Common myeloid progenitor, CD34-positive (primary cell): Measurements from ENCODE around the gene DIS3L2.
A peak's percentile ranks its signal among the peaks of the same experiment; 100 is the strongest.

Experiments used
- CTCF ChIA-PET: fragments of 350-600 bp; sonication (Branson Sonifier 250); formaldehyde crosslinking; loops from one replicate; lab custom pipeline; 2021; ENCODE audit warnings: antibody characterized with exemption; lab: Charles Lee
- POLR2A ChIA-PET: fragments of 350-600 bp; sonication (Branson Sonifier 250); formaldehyde crosslinking; loops from one replicate; lab custom pipeline; 2021; ENCODE audit warnings: antibody characterized with exemption; lab: Charles Lee
- DNase-seq, 3 donors: peaks; one replicate each; pipeline versions ENCODE4 v3.0.0 to v3.0.0-alpha.2; 2013
- H3K27ac ChIP-seq, 2 experiments: 1 replicate in 1 of 2; 2 replicates in 1 of 2; pipeline ENCODE4 v1.7.0; 2013; ENCODE audit warnings: inconsistent platforms in 2 of 2, low read length in 2 of 2, mild to moderate bottlenecking in 2 of 2, low read depth in 1 of 2, moderate library complexity in 1 of 2; ENCODE audit not compliant: severe bottlenecking in 2 of 2, insufficient read depth in 1 of 2, poor library complexity in 1 of 2
- H3K27me3 ChIP-seq, 5 experiments: replicated peaks in 2 of 5; 1 replicate in 3 of 5; 2 replicates in 2 of 5; pipeline versions ENCODE4 v1.6.1 to v1.7.0; 2013; ENCODE audit warnings: low read length in 4 of 5, mild to moderate bottlenecking in 2 of 5, moderate library complexity in 2 of 5, inconsistent platforms in 1 of 5; ENCODE audit not compliant: insufficient read depth in 5 of 5, control insufficient read depth in 4 of 5
- H3K36me3 ChIP-seq, 4 experiments: 1 replicate in 2 of 4; 2 replicates in 2 of 4; pipeline versions ENCODE4 v1.6.1 to v1.7.0; 2013; ENCODE audit warnings: low read length in 3 of 4, control low read depth in 1 of 4, mild to moderate bottlenecking in 1 of 4; ENCODE audit not compliant: control insufficient read depth in 4 of 4, insufficient read depth in 4 of 4
- H3K4me1 ChIP-seq, 4 experiments: 1 replicate in 3 of 4; 2 replicates in 1 of 4; pipeline versions ENCODE4 v1.6.1 to v1.7.1; 2013; ENCODE audit warnings: low read length in 3 of 4, mild to moderate bottlenecking in 3 of 4, control low read depth in 1 of 4, inconsistent platforms in 1 of 4, moderate library complexity in 1 of 4; ENCODE audit not compliant: control insufficient read depth in 4 of 4, insufficient read depth in 4 of 4; ENCODE audit errors: control extremely low read depth in 1 of 4
- H3K4me3 ChIP-seq, 7 experiments: 1 replicate in 4 of 7; 2 replicates in 3 of 7; pipeline versions ENCODE4 v1.5.1 to v1.7.0; 2013; ENCODE audit warnings: mild to moderate bottlenecking in 7 of 7, low read length in 6 of 7, moderate library complexity in 6 of 7, inconsistent platforms in 2 of 7, low read depth in 2 of 7, control low read depth in 1 of 7; ENCODE audit not compliant: insufficient read depth in 4 of 7, control insufficient read depth in 1 of 7; ENCODE audit errors: extremely low read depth in 1 of 7
- H3K9me3 ChIP-seq, 5 experiments: 1 replicate in 4 of 5; 2 replicates in 1 of 5; pipeline versions ENCODE4 v1.6.1 to v1.7.1; 2013; ENCODE audit warnings: low read length in 4 of 5, mild to moderate bottlenecking in 2 of 5, inconsistent platforms in 1 of 5, low read depth in 1 of 5, moderate library complexity in 1 of 5; ENCODE audit not compliant: control insufficient read depth in 4 of 5, insufficient read depth in 2 of 5; ENCODE audit errors: control extremely low read depth in 1 of 5
- WGBS: methylation state at CpG from one replicate; pipeline ENCODE4 v1.1.5; 2013; ENCODE audit not compliant: insufficient coverage; 5-methylcytosine and 5-hydroxymethylcytosine counted together

Gene DIS3L2

DNA sequence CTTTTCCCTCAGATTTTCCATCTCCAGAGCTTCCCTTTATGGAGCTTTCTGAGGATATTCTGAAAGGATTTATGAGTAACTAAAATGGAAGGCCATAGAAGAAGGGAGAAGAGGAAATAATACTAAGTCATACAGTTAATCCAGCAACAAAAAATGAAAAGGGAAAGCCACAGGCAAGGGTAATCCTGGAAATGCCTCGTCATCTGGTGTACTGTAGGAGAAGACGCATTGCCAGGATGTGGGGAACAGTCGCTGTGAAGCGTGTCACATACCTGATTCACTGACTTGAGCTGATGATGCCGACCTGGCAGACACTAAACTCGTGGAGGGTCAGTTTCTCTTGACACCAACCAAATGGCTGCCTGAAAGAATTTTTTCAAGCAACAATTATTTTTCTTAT, 382.3 kb downstream of the DIS3L2 start:
- Histone ChIP-seq H3K9me3 (no peaks in the 10 kb centered on the region), H3K36me3 (peaks cover 0 to 3% (median 0%) of the 10 kb centered on the region in 4 experiments), H3K27me3 (peaks cover 2 to 27% (median 8%) of the 10 kb centered on the region in 5 experiments), H3K4me1 (peaks cover 0 to 8% (median 2%) of the 10 kb centered on the region in 4 experiments), H3K27ac (no peak overlapping the region), H3K4me3 (no peak overlapping the region)
- ChIA-PET CTCF (interaction anchor here (0.6 to 1.5 kb wide), 8 partner anchors 9 to 442 kb away, joined by 3 to 5 read pairs (median 4); no protein-coding TSS in a partner anchor), POLR2A (no interaction called here)
- DNase-seq = peak in 2 of 3 donors; percentile 42 to 62
- 0% methylated on average over 5 of the region's 6 CpGs for WGBS

DNA sequence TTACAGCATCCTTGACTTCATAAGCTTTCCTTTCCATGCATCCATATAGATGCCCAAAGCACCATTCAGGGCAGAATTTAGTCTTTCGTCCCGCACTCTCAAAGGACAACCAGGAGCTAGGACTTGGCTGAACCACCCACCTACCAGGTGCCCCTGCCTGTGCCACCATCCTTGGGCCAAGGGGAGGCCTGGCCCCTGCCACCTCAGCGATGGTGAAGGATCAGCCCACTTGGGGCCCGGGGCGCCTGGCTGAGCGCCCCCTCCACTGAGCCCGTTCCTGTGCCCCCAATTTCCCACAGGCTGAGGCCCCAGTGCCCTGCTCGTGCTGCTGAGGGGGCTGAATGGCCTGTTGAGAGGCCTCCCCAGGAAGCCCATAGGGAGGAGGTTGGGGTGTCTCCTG, 383.7 kb downstream of the DIS3L2 start:
- DNase-seq = no peak
- CTCF ChIA-PET = no interaction called here
- Histone ChIP-seq H3K4me3 (no peak overlapping the region), H3K9me3 (no peaks in the 10 kb centered on the region), H3K36me3 (no peaks in the 10 kb centered on the region), H3K27me3 (peaks cover 2 to 42% (median 15%) of the 10 kb centered on the region in 5 experiments), H3K4me1 (peaks cover 0 to 13% (median 5%) of the 10 kb centered on the region in 4 experiments), H3K27ac (no peak overlapping the region)
- 100% methylated on average over 3 of the region's 8 CpGs for WGBS
- POLR2A ChIA-PET = no interaction called here

DNA sequence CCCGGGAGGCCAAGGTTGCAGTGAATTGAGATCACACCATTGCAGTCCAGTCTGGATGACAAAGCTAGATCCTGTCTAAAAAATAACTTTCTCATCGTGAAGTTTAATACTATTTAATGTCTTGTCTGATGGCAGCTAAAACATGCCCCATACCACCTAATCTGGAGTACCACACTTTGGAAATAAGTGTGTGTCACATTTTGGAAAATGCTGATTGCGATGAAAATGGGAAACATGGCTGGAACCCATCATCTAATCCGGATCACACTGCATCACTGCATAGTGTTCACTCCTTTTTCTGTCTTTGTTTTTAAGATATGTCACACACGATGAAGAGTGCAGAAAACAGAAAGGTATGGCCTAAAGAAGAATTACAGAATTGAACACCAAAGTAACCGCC, 385.9 kb downstream of the DIS3L2 start:
- DNase-seq = no peak
- Histone ChIP-seq H3K4me1 (peaks cover 0 to 32% (median 14%) of the 10 kb centered on the region in 4 experiments), H3K27ac (no peak overlapping the region), H3K36me3 (no peaks in the 10 kb centered on the region), H3K27me3 (peaks cover 2 to 63% (median 25%) of the 10 kb centered on the region in 5 experiments), H3K4me3 (no peak overlapping the region), H3K9me3 (no peaks in the 10 kb centered on the region)
- CTCF ChIA-PET = no interaction called here
- WGBS = 100% methylated on average over 2 of the region's 6 CpGs
- POLR2A ChIA-PET = no interaction called here

DNA sequence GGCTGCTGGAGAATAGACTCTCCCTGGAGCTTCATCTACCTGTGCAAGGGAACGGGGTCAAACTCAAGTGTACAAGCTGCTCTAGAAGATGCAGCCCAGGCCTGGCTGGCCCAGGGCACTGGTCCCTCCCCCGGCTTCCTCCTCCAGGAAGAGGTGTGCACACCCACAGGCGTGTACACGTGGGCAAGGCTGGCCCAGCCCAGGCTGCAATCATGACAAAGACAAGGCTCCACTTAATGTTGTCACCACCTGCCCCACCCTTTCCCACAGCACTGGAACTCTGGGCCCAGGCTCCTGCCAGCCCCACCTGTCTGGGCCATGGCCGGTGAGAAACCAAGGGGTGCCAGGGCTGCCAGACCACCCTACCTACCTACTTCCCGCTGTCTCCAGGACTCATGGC, 387.4 kb downstream of the DIS3L2 start:
- H3K36me3 ChIP-seq = no peaks in the 10 kb centered on the region
- no peak overlapping the region for H3K27ac ChIP-seq
- CTCF ChIA-PET = interaction anchor here (1.0 to 1.6 kb wide), 5 partner anchors 9 to 27 kb away, joined by 3 to 5 read pairs (median 4); no protein-coding TSS in a partner anchor
- 13% methylated on average over 5 of the region's 6 CpGs for WGBS
- peaks cover 2 to 64% (median 30%) of the 10 kb centered on the region in 5 experiments for H3K27me3 ChIP-seq
- H3K4me1 ChIP-seq = peaks cover 0 to 28% (median 13%) of the 10 kb centered on the region in 4 experiments
- no peak overlapping the region for H3K4me3 ChIP-seq
- POLR2A ChIA-PET = no interaction called here
- no peaks in the 10 kb centered on the region for H3K9me3 ChIP-seq
- DNase-seq = peak in 2 of 3 donors; percentile 40 to 63

DNA sequence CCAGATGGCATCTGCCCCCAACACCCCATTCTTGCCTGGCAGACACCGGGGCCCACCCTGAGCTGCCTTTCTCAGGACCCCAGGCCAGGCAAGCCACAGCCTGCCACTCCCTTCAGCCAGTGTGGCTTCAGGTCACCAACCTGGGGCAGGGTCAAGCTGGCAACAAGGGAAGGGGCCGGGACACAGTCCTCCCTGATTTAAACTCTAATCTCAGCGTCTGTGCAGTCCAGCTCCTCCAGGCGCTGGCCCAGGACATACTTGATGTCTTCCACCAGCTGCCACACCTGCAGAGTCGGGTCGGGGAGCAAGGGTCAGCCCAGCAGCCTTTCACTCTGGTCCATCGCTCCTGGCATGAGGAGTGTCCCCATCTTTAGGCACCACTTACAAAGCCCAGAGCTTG, 388.0 kb downstream of the DIS3L2 start:
- Histone ChIP-seq H3K9me3 (no peaks in the 10 kb centered on the region), H3K36me3 (no peaks in the 10 kb centered on the region), H3K4me3 (no peak overlapping the region), H3K27me3 (peaks cover 2 to 64% (median 30%) of the 10 kb centered on the region in 5 experiments), H3K27ac (no peak overlapping the region), H3K4me1 (peaks cover 0 to 28% (median 13%) of the 10 kb centered on the region in 4 experiments)
- no peak for DNase-seq
- ChIA-PET POLR2A (no interaction called here), CTCF (interaction anchor here (1.3 to 1.6 kb wide), 4 partner anchors 9 to 26 kb away, joined by 4 to 5 read pairs (median 4); no protein-coding TSS in a partner anchor)
- WGBS = 90% methylated on average over 7 of the region's 7 CpGs

DNA sequence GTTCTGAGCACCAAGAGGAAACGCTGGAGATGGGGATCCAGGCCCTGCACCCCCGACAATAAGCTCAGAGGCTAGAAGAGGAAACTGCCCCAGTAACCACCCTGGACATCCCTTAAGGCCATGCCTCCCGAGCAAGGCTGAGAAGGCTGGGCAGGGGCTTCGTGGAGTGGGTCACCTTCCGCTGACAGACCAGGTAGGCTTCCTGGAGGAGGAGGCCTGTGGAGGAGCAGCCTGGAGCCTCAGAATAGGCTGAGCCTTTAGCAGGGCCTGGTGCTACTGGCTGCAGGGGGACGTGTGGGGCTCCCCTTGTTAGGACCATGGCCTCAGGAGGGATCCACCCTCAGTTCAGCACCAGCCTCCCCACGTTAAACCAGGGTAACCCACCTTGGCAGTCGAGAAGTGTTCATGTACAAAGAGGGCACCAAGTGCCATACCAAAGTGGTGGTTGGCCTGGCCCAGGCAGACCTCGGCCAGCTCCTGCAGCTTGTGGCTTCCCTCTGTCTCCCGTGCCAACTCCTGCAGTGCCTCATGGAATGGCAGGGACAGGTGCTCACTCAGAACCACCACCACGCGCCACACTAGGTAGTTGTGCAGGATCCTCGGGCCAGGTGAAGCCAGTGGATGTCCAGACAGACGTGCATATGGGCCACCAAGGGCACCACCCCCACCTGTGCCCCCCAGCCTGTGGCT, 388.6 kb downstream of the DIS3L2 start:
- H3K27ac ChIP-seq = no peak overlapping the region
- no peaks in the 10 kb centered on the region for H3K36me3 ChIP-seq
- no peak for DNase-seq
- no peak overlapping the region for H3K4me3 ChIP-seq
- WGBS = 80% methylated on average over 10 of the region's 14 CpGs
- POLR2A ChIA-PET = no interaction called here
- peaks cover 0 to 28% (median 13%) of the 10 kb centered on the region in 4 experiments for H3K4me1 ChIP-seq
- H3K9me3 ChIP-seq = no peaks in the 10 kb centered on the region
- peaks cover 2 to 64% (median 30%) of the 10 kb centered on the region in 5 experiments for H3K27me3 ChIP-seq
- CTCF ChIA-PET = interaction anchor here (1.3 to 1.6 kb wide), 3 partner anchors 14 to 25 kb away, joined by 4 to 5 read pairs (median 4); no protein-coding TSS in a partner anchor
